IMR-90 (cell line): ENCODE measurements around the gene PTPMT1. TPM values are rescaled to one million over a fixed set of nuclear protein-coding genes. Genes with fewer than 3 reads are reported as not detected.

Source experiments
- ATAC-seq: fragments of 200-7000 bp; cut with Tn5 transposase; 2 replicates; pipeline ENCODE4 v1.9.1; 2020; ENCODE audit warnings: low read depth, mild to moderate bottlenecking, moderate library complexity
- BruUV-seq: library from RNA; stranded (reverse); fragments of 400-500 nt; replicated peaks from 2 replicates; lab custom pipeline; 2021; lab: Mats Ljungman, UMichigan
- CTCF ChIA-PET: fragments of 300-600 bp; formaldehyde crosslinking; extraction: SDS; loops from one replicate; lab custom pipeline; 2021; ENCODE audit warnings: antibody characterized with exemption; lab: Yijun Ruan, JAX
- POLR2A ChIA-PET: fragments of 300-600 bp; sonication (Branson Sonifier 250); formaldehyde crosslinking; loops from one replicate; lab custom pipeline; 2022; ENCODE audit warnings: antibody characterized with exemption; ENCODE audit not compliant: unreplicated experiment; lab: Charles Lee
- DNase-seq: peaks from one replicate; pipeline ENCODE4 v3.0.0; 2013
- H2AFZ ChIP-seq: replicated peaks from 2 replicates; pipeline ENCODE3; 2013; ENCODE audit warnings: low read length, mild to moderate bottlenecking; ENCODE audit not compliant: poor library complexity
- H2AK5ac ChIP-seq: 2 replicates; pipeline ENCODE4 v1.6.1; 2013; ENCODE audit warnings: low read depth, low read length, inconsistent platforms
- H2AK9ac ChIP-seq: replicated peaks from 2 replicates; pipeline ENCODE3; 2013; ENCODE audit warnings: mild to moderate bottlenecking, low read depth, low read length, moderate library complexity; ENCODE audit not compliant: poor library complexity
- H2BK120ac ChIP-seq: 2 replicates; pipeline ENCODE4 v1.6.1; 2013; ENCODE audit warnings: low read depth, low read length, inconsistent platforms
- H2BK15ac ChIP-seq: 3 replicates; pipeline ENCODE4 v1.6.1; 2013; ENCODE audit warnings: low read depth, low read length, inconsistent platforms
- H2BK20ac ChIP-seq: 2 replicates; pipeline ENCODE4 v1.6.1; 2013; ENCODE audit warnings: low read depth, mild to moderate bottlenecking, inconsistent platforms, low read length, moderate library complexity
- H2BK5ac ChIP-seq: 2 replicates; pipeline ENCODE4 v1.6.1; 2013; ENCODE audit warnings: mild to moderate bottlenecking, low read depth, low read length, inconsistent platforms; ENCODE audit not compliant: poor library complexity, severe bottlenecking
- H3K14ac ChIP-seq: replicated peaks from 2 replicates; pipeline ENCODE4 v1.6.1; 2013; ENCODE audit warnings: low read depth, low read length, inconsistent platforms
- H3K18ac ChIP-seq: 2 replicates; pipeline ENCODE4 v1.6.1; 2013; ENCODE audit warnings: low read depth, low read length, control low read depth
- H3K23ac ChIP-seq: 2 replicates; pipeline ENCODE4 v1.6.1; 2013; ENCODE audit warnings: low read depth, low read length, inconsistent platforms
- H3K27ac ChIP-seq: 2 replicates; pipeline ENCODE4 v1.5.1; 2013; ENCODE audit warnings: mild to moderate bottlenecking, control low read depth, low read length; ENCODE audit not compliant: insufficient read depth
- H3K27me3 ChIP-seq: 2 replicates; pipeline ENCODE4 v1.6.1; 2013; ENCODE audit warnings: low read length; ENCODE audit not compliant: control insufficient read depth, insufficient read depth
- H3K36me3 ChIP-seq: 2 replicates; pipeline ENCODE4 v1.6.1; 2013; ENCODE audit warnings: low read length, mixed read lengths; ENCODE audit not compliant: control insufficient read depth, insufficient read depth
- H3K4ac ChIP-seq: 2 replicates; pipeline ENCODE4 v1.6.1; 2013; ENCODE audit warnings: low read depth, low read length, inconsistent platforms
- H3K4me1 ChIP-seq: 2 replicates; pipeline ENCODE4 v1.6.1; 2013; ENCODE audit warnings: low read length, mixed read lengths; ENCODE audit not compliant: control insufficient read depth, insufficient read depth
- H3K4me2 ChIP-seq: 2 replicates; pipeline ENCODE4 v1.6.1; 2013; ENCODE audit warnings: low read depth, mild to moderate bottlenecking, control low read depth, low read length, moderate library complexity
- H3K4me3 ChIP-seq: 2 replicates; pipeline ENCODE4 v1.5.1; 2013; ENCODE audit warnings: low read depth, mild to moderate bottlenecking, control low read depth, low read length, moderate library complexity; ENCODE audit not compliant: insufficient read depth
- H3K56ac ChIP-seq: 2 replicates; pipeline ENCODE4 v1.6.1; 2013; ENCODE audit warnings: low read length, inconsistent platforms; ENCODE audit not compliant: insufficient read depth; ENCODE audit errors: extremely low read depth
- H3K79me1 ChIP-seq, 2 experiments: 2 replicates each; pipeline ENCODE4 v1.6.1; 2013; ENCODE audit warnings: low read length in 2 of 2, inconsistent platforms in 1 of 2, low read depth in 1 of 2
- H3K9ac ChIP-seq: 2 replicates; pipeline ENCODE4 v1.6.1; 2013; ENCODE audit warnings: low read depth, low read length, control low read depth
- H3K9me1 ChIP-seq: 2 replicates; pipeline ENCODE4 v1.6.1; 2013; ENCODE audit warnings: low read length, inconsistent platforms; ENCODE audit not compliant: insufficient read depth
- H3K9me3 ChIP-seq: 2 replicates; pipeline ENCODE4 v1.6.1; 2013; ENCODE audit warnings: low read length; ENCODE audit not compliant: control insufficient read depth, insufficient read depth
- H4K20me1 ChIP-seq: 2 replicates; pipeline ENCODE4 v1.6.1; 2013; ENCODE audit warnings: low read length, inconsistent platforms; ENCODE audit not compliant: insufficient read depth
- H4K5ac ChIP-seq: 2 replicates; pipeline ENCODE4 v1.6.1; 2013; ENCODE audit warnings: mild to moderate bottlenecking, low read depth, low read length, control low read depth
- H4K8ac ChIP-seq, 2 experiments: 2 replicates each; pipeline ENCODE4 v1.6.1; 2013; ENCODE audit warnings: low read depth in 2 of 2, low read length in 2 of 2, control low read depth in 1 of 2, inconsistent platforms in 1 of 2
- H4K91ac ChIP-seq: 2 replicates; pipeline ENCODE4 v1.6.1; 2013; ENCODE audit warnings: low read depth, low read length, inconsistent platforms; ENCODE audit not compliant: insufficient read depth
- BHLHE40 ChIP-seq: fragments of 150-350 bp; IDR thresholded peaks from 2 replicates; pipeline ENCODE4 v1.6.1; 2016; ENCODE audit warnings: mild to moderate bottlenecking, low read depth, low read length
- CEBPB ChIP-seq: IDR thresholded peaks from 2 replicates; pipeline ENCODE4 v1.6.1; 2012; ENCODE audit warnings: low read depth, low read length, improper control_type of control experiment
- CHD1 ChIP-seq: IDR thresholded peaks from 2 replicates; pipeline ENCODE4 v1.6.1; 2012; ENCODE audit warnings: low read depth, low read length, improper control_type of control experiment
- MAFK ChIP-seq: IDR thresholded peaks from 2 replicates; pipeline ENCODE4 v1.6.1; 2012; ENCODE audit warnings: low read depth, low read length, improper control_type of control experiment
- MXI1 ChIP-seq: IDR thresholded peaks from 2 replicates; pipeline ENCODE4 v1.6.1; 2012; ENCODE audit warnings: low read depth, mild to moderate bottlenecking, low read length, moderate library complexity, borderline replicate concordance
- NFE2L2 ChIP-seq: fragments of 150-350 bp; IDR thresholded peaks from 2 replicates; pipeline ENCODE4 v1.6.1; 2016; ENCODE audit warnings: low read depth, mild to moderate bottlenecking, low read length
- RAD21 ChIP-seq: IDR thresholded peaks from 2 replicates; pipeline ENCODE4 v1.6.1; 2012; ENCODE audit warnings: low read length, improper control_type of control experiment
- RCOR1 ChIP-seq: IDR thresholded peaks from 2 replicates; pipeline ENCODE4 v1.6.1; 2012; ENCODE audit warnings: mild to moderate bottlenecking, low read length, improper control_type of control experiment; ENCODE audit not compliant: insufficient replicate concordance
- RFX5 ChIP-seq: IDR thresholded peaks from 2 replicates; pipeline ENCODE4 v1.8.0; 2012; ENCODE audit warnings: low read depth, mild to moderate bottlenecking, low read length, moderate library complexity
- WGBS, 2 experiments: methylation state at CpG; one replicate each; pipeline versions ENCODE4 v1.1.5 to v1.1.7; 2013; ENCODE audit warnings: missing lambda C conversion rate in 2 of 2; ENCODE audit not compliant: insufficient read length in 1 of 2; ENCODE audit errors: extremely low coverage in 2 of 2; 5-methylcytosine and 5-hydroxymethylcytosine counted together
- dilution Hi-C: fragments of 300-500 bp; cut with HindIII; formaldehyde crosslinking; loops from one replicate; pipeline ENCODE4 v1.14.3; 2018; ENCODE audit warnings: low sequenced_read_pairs; ENCODE audit not compliant: unreplicated experiment
- in situ Hi-C: fragments of 300-500 bp; cut with MboI; formaldehyde crosslinking; loops from 3 replicates; pipeline ENCODE4 v1.14.3; 2019; ENCODE audit warnings: low sequenced_read_pairs, inconsistent platforms, mixed read lengths
- intact Hi-C: fragments of 100-400 bp; cut with micrococcal nuclease; formaldehyde crosslinking; loops from 2 replicates; pipeline ENCODE4 v1.10.0; 2022
- polyA plus RNA-seq, 3 experiments: library from polyadenylated mRNA; depleted of rRNA; stranded (reverse); fragments of >200 nt; gene quantifications; 2 replicates each; pipeline ENCODE4 v1.2.3, GENCODE V29; 2012; ENCODE audit warnings: low replicate concordance in 1 of 3
- total RNA-seq: library from RNA; depleted of rRNA; stranded (reverse); fragments of >200 nt; gene quantifications from 2 replicates; pipeline ENCODE4 v1.2.3, GENCODE V29; 2012
- TF ChIP-seq, protein P1 (sequence below): fragments of 150-350 bp; IDR thresholded peaks from 2 replicates; pipeline ENCODE4 v1.6.1; 2016; ENCODE audit warnings: low read depth, mild to moderate bottlenecking, low read length, moderate library complexity, borderline replicate concordance
- TF ChIP-seq, protein P2 (sequence below): conservative IDR thresholded peaks from 2 replicates; pipeline ENCODE4 v1.5.1; 2012; ENCODE audit warnings: mild to moderate bottlenecking, low read depth, low read length, improper control_type of control experiment
- TF ChIP-seq, protein P3 (sequence below): fragments of 150-350 bp; IDR thresholded peaks from 2 replicates; pipeline ENCODE4 v1.6.1; 2017; ENCODE audit warnings: mild to moderate bottlenecking, antibody characterized with exemption, low read length, low read depth

PTPMT1 gene
- total and polyA plus RNA-seq, 2 of the 4 experiments (the other 2 are of a cell fraction): 51.6 to 55.0 TPM

DNA sequence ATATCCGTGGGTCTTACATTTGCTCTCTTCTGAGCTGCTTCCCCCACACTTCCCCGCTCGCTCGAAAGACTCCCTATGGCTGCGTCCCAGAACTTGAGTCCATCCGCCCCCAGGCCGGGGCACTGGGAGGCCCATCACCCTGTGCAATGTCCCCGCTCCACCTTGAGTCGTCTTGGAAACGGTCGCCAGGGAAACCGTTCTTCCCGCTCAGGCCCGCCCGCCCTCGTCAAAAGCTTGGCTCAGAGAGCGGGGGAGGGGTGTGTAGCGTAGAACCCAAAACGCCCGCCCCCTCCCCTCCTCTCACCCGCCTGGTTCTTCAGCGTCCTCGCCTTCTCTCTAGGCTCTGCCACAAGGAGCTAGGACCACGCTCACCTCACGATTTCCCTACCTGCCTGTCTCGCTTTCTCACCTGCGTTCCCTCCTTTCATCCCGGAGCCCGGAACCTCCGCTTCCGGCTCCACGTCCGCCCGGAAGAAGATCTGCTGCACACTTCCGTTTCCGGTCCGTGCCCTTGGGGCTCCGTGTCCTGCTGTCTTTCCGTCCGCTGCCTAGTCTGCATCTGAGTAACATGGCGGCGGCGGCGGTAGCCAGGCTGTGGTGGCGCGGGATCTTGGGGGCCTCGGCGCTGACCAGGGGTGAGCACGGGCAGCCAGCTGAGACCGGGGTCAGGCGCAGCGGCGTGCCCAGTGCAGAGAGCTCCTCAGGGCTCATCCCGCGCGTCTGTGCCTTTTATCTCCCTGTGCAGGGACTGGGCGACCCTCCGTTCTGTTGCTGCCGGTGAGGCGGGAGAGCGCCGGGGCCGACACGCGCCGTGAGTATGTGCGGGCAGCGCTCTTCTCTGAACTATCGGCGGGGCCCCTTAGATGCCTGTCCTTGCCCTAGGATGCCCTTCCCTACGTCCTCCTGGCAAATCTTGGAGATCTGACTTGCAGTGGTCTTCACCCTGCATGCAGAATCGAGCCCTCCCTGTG lies 13.4 kb downstream of the PTPMT1 start, which contains the start of the genes KBTBD4 and NDUFS3:
TSS of gene KBTBD4 (minus strand) at position 447 of the 971 bp plus-strand sequence. CDS start at position 428, 19 bp downstream.
TSS of gene NDUFS3 (plus strand) at position 551 of the 971 bp plus-strand sequence. CDS start at position 569, 18 bp downstream.
- Histone ChIP-seq H3K56ac (peak within 1 kb of the TSS; percentile 84), H3K9me1 (peaks cover 12% of the 10 kb centered on the region), H3K4me3 (peak within 1 kb of the TSS; percentile 54), H3K9me3 (no peaks in the 10 kb centered on the region), H3K27me3 (no peaks in the 10 kb centered on the region), H3K14ac (peak within 1 kb of the TSS; percentile 98), H3K4me2 (peak within 1 kb of the TSS; percentile 82), H4K8ac (peak within 1 kb of the TSS; percentile 70 to 99), H2BK20ac (peak within 1 kb of the TSS; percentile 71; the same call in 1 of the 2 replicates), H3K9ac (peak within 1 kb of the TSS; percentile 85), H3K27ac (peak within 1 kb of the TSS; percentile 90), H3K23ac (peak within 1 kb of the TSS; percentile 97), H3K18ac (peak within 1 kb of the TSS; percentile 67), H4K5ac (peak within 1 kb of the TSS; percentile 74), H2AFZ (peak within 1 kb of the TSS; percentile 99), H3K4me1 (peaks cover 10% of the 10 kb centered on the region), H2BK120ac (peak within 1 kb of the TSS; percentile 98), H3K36me3 (peaks cover 30% of the 10 kb centered on the region), H2AK9ac (peak within 1 kb of the TSS; percentile 94), H4K20me1 (no peaks in the 10 kb centered on the region), H3K79me1 (peaks cover 26 to 58% of the 10 kb centered on the region in 2 experiments), H4K91ac (peak within 1 kb of the TSS; percentile 98), H2AK5ac (peak within 1 kb of the TSS; percentile 92), H2BK15ac (peak within 1 kb of the TSS; percentile 94; the same call in 1 of the 3 replicates), H3K4ac (peak within 1 kb of the TSS; percentile 99), H2BK5ac (peak within 1 kb of the TSS; percentile 87)
- no TSS peak for BruUV-seq
- DNase-seq: peak; percentile 87
- dilution Hi-C loops: no loop called here
- intact Hi-C loops: loop anchor here (1.0 kb wide), 1 partner anchor 38 kb away; no protein-coding TSS in a partner anchor
- CTCF ChIA-PET: interaction anchor here (0.7 kb wide), 1 partner anchor 38 kb away, joined by 3 read pairs; no protein-coding TSS in a partner anchor
- ATAC-seq: peak; percentile 94
- in situ Hi-C loops: no loop called here
- 0% methylated on average over 39 of the region's 72 CpGs; no CpG with 5 or more reads in 1 of the 2 experiments for WGBS, 2 experiments
- POLR2A ChIA-PET: interaction anchor here (0.6 kb wide), 1 partner anchor 63 kb away, joined by 4 read pairs; no protein-coding TSS in a partner anchor
- TF ChIP-seq RFX5 (no peak), RCOR1 (peak; percentile 4), CEBPB (peak; percentile 8; the same call in 1 of the 2 replicates), CHD1 (no peak), BHLHE40 (no peak), NFE2L2 (no peak), RAD21 (0 out of 2 replicates have a peak, but pooled peaks have one; percentile 8), MAFK (no peak; the same call in 1 of the 2 replicates), MXI1 (0 out of 2 replicates have a peak, but pooled peaks have one; percentile 47)
- TF ChIP-seq, protein P1, sequence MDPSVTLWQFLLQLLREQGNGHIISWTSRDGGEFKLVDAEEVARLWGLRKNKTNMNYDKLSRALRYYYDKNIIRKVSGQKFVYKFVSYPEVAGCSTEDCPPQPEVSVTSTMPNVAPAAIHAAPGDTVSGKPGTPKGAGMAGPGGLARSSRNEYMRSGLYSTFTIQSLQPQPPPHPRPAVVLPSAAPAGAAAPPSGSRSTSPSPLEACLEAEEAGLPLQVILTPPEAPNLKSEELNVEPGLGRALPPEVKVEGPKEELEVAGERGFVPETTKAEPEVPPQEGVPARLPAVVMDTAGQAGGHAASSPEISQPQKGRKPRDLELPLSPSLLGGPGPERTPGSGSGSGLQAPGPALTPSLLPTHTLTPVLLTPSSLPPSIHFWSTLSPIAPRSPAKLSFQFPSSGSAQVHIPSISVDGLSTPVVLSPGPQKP: no peak
- TF ChIP-seq, protein P2, sequence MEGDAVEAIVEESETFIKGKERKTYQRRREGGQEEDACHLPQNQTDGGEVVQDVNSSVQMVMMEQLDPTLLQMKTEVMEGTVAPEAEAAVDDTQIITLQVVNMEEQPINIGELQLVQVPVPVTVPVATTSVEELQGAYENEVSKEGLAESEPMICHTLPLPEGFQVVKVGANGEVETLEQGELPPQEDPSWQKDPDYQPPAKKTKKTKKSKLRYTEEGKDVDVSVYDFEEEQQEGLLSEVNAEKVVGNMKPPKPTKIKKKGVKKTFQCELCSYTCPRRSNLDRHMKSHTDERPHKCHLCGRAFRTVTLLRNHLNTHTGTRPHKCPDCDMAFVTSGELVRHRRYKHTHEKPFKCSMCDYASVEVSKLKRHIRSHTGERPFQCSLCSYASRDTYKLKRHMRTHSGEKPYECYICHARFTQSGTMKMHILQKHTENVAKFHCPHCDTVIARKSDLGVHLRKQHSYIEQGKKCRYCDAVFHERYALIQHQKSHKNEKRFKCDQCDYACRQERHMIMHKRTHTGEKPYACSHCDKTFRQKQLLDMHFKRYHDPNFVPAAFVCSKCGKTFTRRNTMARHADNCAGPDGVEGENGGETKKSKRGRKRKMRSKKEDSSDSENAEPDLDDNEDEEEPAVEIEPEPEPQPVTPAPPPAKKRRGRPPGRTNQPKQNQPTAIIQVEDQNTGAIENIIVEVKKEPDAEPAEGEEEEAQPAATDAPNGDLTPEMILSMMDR: no peak
- TF ChIP-seq, protein P3, sequence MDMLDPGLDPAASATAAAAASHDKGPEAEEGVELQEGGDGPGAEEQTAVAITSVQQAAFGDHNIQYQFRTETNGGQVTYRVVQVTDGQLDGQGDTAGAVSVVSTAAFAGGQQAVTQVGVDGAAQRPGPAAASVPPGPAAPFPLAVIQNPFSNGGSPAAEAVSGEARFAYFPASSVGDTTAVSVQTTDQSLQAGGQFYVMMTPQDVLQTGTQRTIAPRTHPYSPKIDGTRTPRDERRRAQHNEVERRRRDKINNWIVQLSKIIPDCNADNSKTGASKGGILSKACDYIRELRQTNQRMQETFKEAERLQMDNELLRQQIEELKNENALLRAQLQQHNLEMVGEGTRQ: no peak
